ENCODE measurements around the gene PDZD7.

GRCh38 chr10:101016814-101017213 lies 14.1 kb downstream of the PDZD7 start:
- TF ChIP-seq, protein P1, sequence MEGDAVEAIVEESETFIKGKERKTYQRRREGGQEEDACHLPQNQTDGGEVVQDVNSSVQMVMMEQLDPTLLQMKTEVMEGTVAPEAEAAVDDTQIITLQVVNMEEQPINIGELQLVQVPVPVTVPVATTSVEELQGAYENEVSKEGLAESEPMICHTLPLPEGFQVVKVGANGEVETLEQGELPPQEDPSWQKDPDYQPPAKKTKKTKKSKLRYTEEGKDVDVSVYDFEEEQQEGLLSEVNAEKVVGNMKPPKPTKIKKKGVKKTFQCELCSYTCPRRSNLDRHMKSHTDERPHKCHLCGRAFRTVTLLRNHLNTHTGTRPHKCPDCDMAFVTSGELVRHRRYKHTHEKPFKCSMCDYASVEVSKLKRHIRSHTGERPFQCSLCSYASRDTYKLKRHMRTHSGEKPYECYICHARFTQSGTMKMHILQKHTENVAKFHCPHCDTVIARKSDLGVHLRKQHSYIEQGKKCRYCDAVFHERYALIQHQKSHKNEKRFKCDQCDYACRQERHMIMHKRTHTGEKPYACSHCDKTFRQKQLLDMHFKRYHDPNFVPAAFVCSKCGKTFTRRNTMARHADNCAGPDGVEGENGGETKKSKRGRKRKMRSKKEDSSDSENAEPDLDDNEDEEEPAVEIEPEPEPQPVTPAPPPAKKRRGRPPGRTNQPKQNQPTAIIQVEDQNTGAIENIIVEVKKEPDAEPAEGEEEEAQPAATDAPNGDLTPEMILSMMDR (IDR thresholded peaks at IDR 0.05) = no peak
- no peak for TF ChIP-seq POLR2A (IDR thresholded peaks at IDR 0.05)
